SKM-1 treated with dmso at 0.1 percent for 144 hours (cell line): ENCODE data around the gene SERHL2.
"Not testable (repeated sequence)": the region's sequence is repeated elsewhere in the genome, so short reads cannot be mapped to it uniquely, and the experiment has no call there.

ENCODE experiments used
- DNase-seq: peaks from one replicate; lab custom pipeline; 2025; ENCODE audit not compliant: unreplicated experiment; lab: John Stamatoyannopoulos, UW

The SERHL2 gene

GRCh38 chr22:42535082-42535731 lies 18.5 kb upstream of the SERHL2 start:
- not testable (repeated sequence) for DNase-seq

- no peak for DNase-seq
Observed at GRCh38 chr22:42536166-42536565, 17.6 kb upstream of the SERHL2 start.

GRCh38 chr22:42536634-42537033 lies 17.1 kb upstream of the SERHL2 start:
- not testable (repeated sequence) for DNase-seq

- not testable (repeated sequence) for DNase-seq
Observed at GRCh38 chr22:42537199-42537831, 16.4 kb upstream of the SERHL2 start.

- DNase-seq, result not testable (repeated sequence)
Observed at GRCh38 chr22:42539236-42539771, 14.5 kb upstream of the SERHL2 start.

- DNase-seq, result no peak
Observed at GRCh38 chr22:42544686-42545085, 9.1 kb upstream of the SERHL2 start.

GRCh38 chr22:42547562-42547961 lies 6.2 kb upstream of the SERHL2 start:
- DNase-seq, result no peak

GRCh38 chr22:42548126-42548525 lies 5.6 kb upstream of the SERHL2 start:
- DNase-seq, result not testable (repeated sequence)

GRCh38 chr22:42548597-42549330 lies 5.0 kb upstream of the SERHL2 start:
- DNase-seq, result no peak

- no peak for DNase-seq
Observed at GRCh38 chr22:42549331-42550060, 4.3 kb upstream of the SERHL2 start.

GRCh38 chr22:42552294-42552647 lies 1.5 kb upstream of the SERHL2 start:
- DNase-seq, result not testable (repeated sequence)

- no peak for DNase-seq
Observed at GRCh38 chr22:42560381-42560780, 6.6 kb downstream of the SERHL2 start.

- DNase-seq, result no peak
Observed at GRCh38 chr22:42560781-42561180, 7.0 kb downstream of the SERHL2 start.

- DNase-seq, result peak; percentile 42
Observed at GRCh38 chr22:42561856-42562255, 8.1 kb downstream of the SERHL2 start.

- peak; percentile 69 for DNase-seq
Observed at GRCh38 chr22:42562279-42562678, 8.5 kb downstream of the SERHL2 start.

GRCh38 chr22:42562684-42563083 lies 8.9 kb downstream of the SERHL2 start:
- no peak for DNase-seq

GRCh38 chr22:42563943-42564342 lies 10.2 kb downstream of the SERHL2 start:
- DNase-seq, result not testable (repeated sequence)

- DNase-seq, result no peak
Observed at GRCh38 chr22:42564699-42565098, 10.9 kb downstream of the SERHL2 start.

GRCh38 chr22:42565956-42566355 lies 12.2 kb downstream of the SERHL2 start:
- DNase-seq, result no peak

- not testable (repeated sequence) for DNase-seq
Observed at GRCh38 chr22:42567950-42568349, 14.2 kb downstream of the SERHL2 start.

GRCh38 chr22:42570580-42570979 lies 16.8 kb downstream of the SERHL2 start:
- DNase-seq, result not testable (repeated sequence)
